HEK293T (cell line): ENCODE measurements around the gene BPTF.
A peak's percentile ranks its signal among the peaks of the same experiment; 100 is the strongest.
"Not testable (repeated sequence)": the region's sequence is repeated elsewhere in the genome, so short reads cannot be mapped to it uniquely, and the experiment has no call there.

Source experiments
- CTCF ChIA-PET: fragments of 350-600 bp; formaldehyde crosslinking; extraction: SDS; loops from one replicate; lab custom pipeline; 2021; ENCODE audit warnings: antibody characterized with exemption, inconsistent platforms; lab: Yijun Ruan, JAX
- POLR2A ChIA-PET: fragments of 350-600 bp; formaldehyde crosslinking; extraction: SDS; loops from one replicate; lab custom pipeline; 2020; ENCODE audit warnings: antibody characterized with exemption, inconsistent platforms; lab: Yijun Ruan, JAX
- DNase-seq: peaks from one replicate; pipeline ENCODE4 v3.0.0; 2012; ENCODE audit warnings: mixed read lengths; ENCODE audit errors: extremely low spot score
- ARNT ChIP-seq: fragments of 450-650 bp; IDR thresholded peaks from 2 replicates; pipeline ENCODE4 v1.6.1; 2017; ENCODE audit warnings: mild to moderate bottlenecking
- BHLHE40 ChIP-seq: fragments of 450-650 bp; IDR thresholded peaks from 2 replicates; pipeline ENCODE4 v1.6.1; 2016; ENCODE audit warnings: mild to moderate bottlenecking, moderate library complexity, borderline replicate concordance
- CTBP1 ChIP-seq: fragments of 450-650 bp; IDR thresholded peaks from 2 replicates; pipeline ENCODE4 v1.6.1; 2016; ENCODE audit warnings: borderline replicate concordance
- ELF4 ChIP-seq: fragments of 450-650 bp; IDR thresholded peaks from 2 replicates; pipeline ENCODE4 v1.6.1; 2017; ENCODE audit warnings: antibody characterized with exemption
- FOXA1 ChIP-seq: fragments of 450-650 bp; IDR thresholded peaks from 2 replicates; pipeline ENCODE4 v1.6.1; 2016; ENCODE audit warnings: mild to moderate bottlenecking
- FOXK2 ChIP-seq: fragments of 450-650 bp; IDR thresholded peaks from 2 replicates; pipeline ENCODE4 v1.6.1; 2016; ENCODE audit warnings: mild to moderate bottlenecking
- FOXM1 ChIP-seq: fragments of 450-650 bp; IDR thresholded peaks from 2 replicates; pipeline ENCODE4 v1.6.1; 2017; ENCODE audit warnings: mild to moderate bottlenecking, borderline replicate concordance
- HDGF ChIP-seq: fragments of 450-650 bp; IDR thresholded peaks from 2 replicates; pipeline ENCODE4 v1.6.1; 2017; ENCODE audit warnings: antibody characterized with exemption, borderline replicate concordance
- L3MBTL2 ChIP-seq: fragments of 450-650 bp; conservative IDR thresholded peaks from 2 replicates; pipeline ENCODE4 v1.6.1; 2016; ENCODE audit warnings: mild to moderate bottlenecking
- LEF1 ChIP-seq: fragments of 450-650 bp; IDR thresholded peaks from 2 replicates; pipeline ENCODE4 v1.6.1; 2017; ENCODE audit warnings: mild to moderate bottlenecking, borderline replicate concordance
- NFRKB ChIP-seq: fragments of 450-650 bp; IDR thresholded peaks from 2 replicates; pipeline ENCODE4 v1.6.1; 2016; ENCODE audit warnings: mild to moderate bottlenecking, moderate library complexity
- PKNOX1 ChIP-seq: fragments of 450-650 bp; IDR thresholded peaks from 2 replicates; pipeline ENCODE4 v1.6.1; 2016
- SP1 ChIP-seq: fragments of 450-650 bp; IDR thresholded peaks from 2 replicates; pipeline ENCODE4 v1.6.1; 2017
- SUZ12 ChIP-seq: fragments of 450-650 bp; IDR thresholded peaks from 2 replicates; pipeline ENCODE4 v1.6.1; 2016; ENCODE audit warnings: mild to moderate bottlenecking
- TARDBP ChIP-seq: fragments of 450-650 bp; IDR thresholded peaks from 2 replicates; pipeline ENCODE4 v1.6.1; 2016
- ZNF384 ChIP-seq: fragments of 450-650 bp; IDR thresholded peaks from 2 replicates; pipeline ENCODE4 v1.6.1; 2016

Gene BPTF

GRCh38 chr17:67842648-67843047 is 17.3 kb downstream of the BPTF start:
- TF ChIP-seq NFRKB (no peak), ELF4 (no peak), L3MBTL2 (no peak), ZNF384 (no peak), TARDBP (no peak), CTBP1 (no peak), FOXK2 (no peak), PKNOX1 (no peak), FOXA1 (no peak), LEF1 (no peak), HDGF (no peak), SP1 (no peak), FOXM1 (no peak), SUZ12 (no peak), BHLHE40 (no peak), ARNT (no peak)
- POLR2A ChIA-PET, result no interaction called here
- DNase-seq, result no peak
- CTCF ChIA-PET, result no interaction called here

- CTCF ChIA-PET, result interaction anchor here (0.6 kb wide), 1 partner anchor 77 kb away, joined by 3 read pairs; no protein-coding TSS in a partner anchor
- TF ChIP-seq BHLHE40 (no peak), FOXA1 (no peak), SUZ12 (no peak), CTBP1 (no peak), SP1 (no peak), TARDBP (no peak), LEF1 (no peak), HDGF (no peak), FOXK2 (no peak), FOXM1 (no peak)
- POLR2A ChIA-PET, result no interaction called here
- DNase-seq, result no peak
These were observed 20.1 kb downstream of the BPTF start for GRCh38 chr17:67845374-67845773.

- 0 out of 2 replicates have a peak, but pooled peaks have one; percentile 13 for TF ChIP-seq PKNOX1
- CTCF ChIA-PET, POLR2A ChIA-PET, DNase-seq: not testable (repeated sequence)
These were observed 22.9 kb downstream of the BPTF start for GRCh38 chr17:67848189-67848588.

GRCh38 chr17:67848846-67849245 is 23.5 kb downstream of the BPTF start:
- POLR2A ChIA-PET, CTCF ChIA-PET: not testable (repeated sequence)

GRCh38 chr17:67850991-67851631 is 25.8 kb downstream of the BPTF start:
- TF ChIP-seq SP1 (no peak), PKNOX1 (no peak), L3MBTL2 (no peak), BHLHE40 (no peak), ARNT (no peak), SUZ12 (no peak), ZNF384 (no peak), FOXK2 (no peak), CTBP1 (no peak), TARDBP (no peak), FOXM1 (no peak), ELF4 (no peak), LEF1 (no peak)
- POLR2A ChIA-PET, result no interaction called here
- no peak for DNase-seq
- CTCF ChIA-PET, result no interaction called here

More at GRCh38 chr17:67848846-67849245, 23.5 kb downstream of the BPTF start:
- not testable (repeated sequence) for DNase-seq

GRCh38 chr17:67853703-67854102 is 28.4 kb downstream of the BPTF start:
- ChIA-PET POLR2A (no interaction called here), CTCF (no interaction called here)

More at GRCh38 chr17:67853703-67854102, 28.4 kb downstream of the BPTF start:
- TF ChIP-seq CTBP1 (no peak), BHLHE40 (no peak), HDGF (no peak), SUZ12 (no peak), ZNF384 (no peak), L3MBTL2 (no peak), FOXK2 (no peak), SP1 (no peak), ARNT (no peak), FOXM1 (no peak), ELF4 (no peak), TARDBP (no peak), LEF1 (no peak), PKNOX1 (no peak), FOXA1 (no peak), NFRKB (no peak)
- no peak for DNase-seq
